IMR-90 (cell line): Measurements from ENCODE around the gene PDE11A. TPM values are rescaled to one million over a fixed set of nuclear protein-coding genes. Genes with fewer than 3 reads are reported as not detected.

Source experiments
- ATAC-seq: fragments of 200-7000 bp; cut with Tn5 transposase; 2 replicates; pipeline ENCODE4 v1.9.1; 2020; ENCODE audit warnings: low read depth, mild to moderate bottlenecking, moderate library complexity
- BruUV-seq: library from RNA; stranded (reverse); fragments of 400-500 nt; replicated peaks from 2 replicates; lab custom pipeline; 2021; lab: Mats Ljungman, UMichigan
- CTCF ChIA-PET: fragments of 300-600 bp; formaldehyde crosslinking; extraction: SDS; loops from one replicate; lab custom pipeline; 2021; ENCODE audit warnings: antibody characterized with exemption; lab: Yijun Ruan, JAX
- POLR2A ChIA-PET: fragments of 300-600 bp; sonication (Branson Sonifier 250); formaldehyde crosslinking; loops from one replicate; lab custom pipeline; 2022; ENCODE audit warnings: antibody characterized with exemption; ENCODE audit not compliant: unreplicated experiment; lab: Charles Lee
- DNase-seq: peaks from one replicate; pipeline ENCODE4 v3.0.0; 2013
- H2AFZ ChIP-seq: replicated peaks from 2 replicates; pipeline ENCODE3; 2013; ENCODE audit warnings: low read length, mild to moderate bottlenecking; ENCODE audit not compliant: poor library complexity
- H2AK5ac ChIP-seq: 2 replicates; pipeline ENCODE4 v1.6.1; 2013; ENCODE audit warnings: low read depth, low read length, inconsistent platforms
- H2AK9ac ChIP-seq: replicated peaks from 2 replicates; pipeline ENCODE3; 2013; ENCODE audit warnings: mild to moderate bottlenecking, low read depth, low read length, moderate library complexity; ENCODE audit not compliant: poor library complexity
- H2BK120ac ChIP-seq: 2 replicates; pipeline ENCODE4 v1.6.1; 2013; ENCODE audit warnings: low read depth, low read length, inconsistent platforms
- H2BK15ac ChIP-seq: 3 replicates; pipeline ENCODE4 v1.6.1; 2013; ENCODE audit warnings: low read depth, low read length, inconsistent platforms
- H2BK20ac ChIP-seq: 2 replicates; pipeline ENCODE4 v1.6.1; 2013; ENCODE audit warnings: low read depth, mild to moderate bottlenecking, inconsistent platforms, low read length, moderate library complexity
- H2BK5ac ChIP-seq: 2 replicates; pipeline ENCODE4 v1.6.1; 2013; ENCODE audit warnings: mild to moderate bottlenecking, low read depth, low read length, inconsistent platforms; ENCODE audit not compliant: poor library complexity, severe bottlenecking
- H3K14ac ChIP-seq: replicated peaks from 2 replicates; pipeline ENCODE4 v1.6.1; 2013; ENCODE audit warnings: low read depth, low read length, inconsistent platforms
- H3K18ac ChIP-seq: 2 replicates; pipeline ENCODE4 v1.6.1; 2013; ENCODE audit warnings: low read depth, low read length, control low read depth
- H3K23ac ChIP-seq: 2 replicates; pipeline ENCODE4 v1.6.1; 2013; ENCODE audit warnings: low read depth, low read length, inconsistent platforms
- H3K27ac ChIP-seq: 2 replicates; pipeline ENCODE4 v1.5.1; 2013; ENCODE audit warnings: mild to moderate bottlenecking, control low read depth, low read length; ENCODE audit not compliant: insufficient read depth
- H3K27me3 ChIP-seq: 2 replicates; pipeline ENCODE4 v1.6.1; 2013; ENCODE audit warnings: low read length; ENCODE audit not compliant: control insufficient read depth, insufficient read depth
- H3K36me3 ChIP-seq: 2 replicates; pipeline ENCODE4 v1.6.1; 2013; ENCODE audit warnings: low read length, mixed read lengths; ENCODE audit not compliant: control insufficient read depth, insufficient read depth
- H3K4ac ChIP-seq: 2 replicates; pipeline ENCODE4 v1.6.1; 2013; ENCODE audit warnings: low read depth, low read length, inconsistent platforms
- H3K4me1 ChIP-seq: 2 replicates; pipeline ENCODE4 v1.6.1; 2013; ENCODE audit warnings: low read length, mixed read lengths; ENCODE audit not compliant: control insufficient read depth, insufficient read depth
- H3K4me2 ChIP-seq: 2 replicates; pipeline ENCODE4 v1.6.1; 2013; ENCODE audit warnings: low read depth, mild to moderate bottlenecking, control low read depth, low read length, moderate library complexity
- H3K4me3 ChIP-seq: 2 replicates; pipeline ENCODE4 v1.5.1; 2013; ENCODE audit warnings: low read depth, mild to moderate bottlenecking, control low read depth, low read length, moderate library complexity; ENCODE audit not compliant: insufficient read depth
- H3K56ac ChIP-seq: 2 replicates; pipeline ENCODE4 v1.6.1; 2013; ENCODE audit warnings: low read length, inconsistent platforms; ENCODE audit not compliant: insufficient read depth; ENCODE audit errors: extremely low read depth
- H3K79me1 ChIP-seq, 2 experiments: 2 replicates each; pipeline ENCODE4 v1.6.1; 2013; ENCODE audit warnings: low read length in 2 of 2, inconsistent platforms in 1 of 2, low read depth in 1 of 2
- H3K9ac ChIP-seq: 2 replicates; pipeline ENCODE4 v1.6.1; 2013; ENCODE audit warnings: low read depth, low read length, control low read depth
- H3K9me1 ChIP-seq: 2 replicates; pipeline ENCODE4 v1.6.1; 2013; ENCODE audit warnings: low read length, inconsistent platforms; ENCODE audit not compliant: insufficient read depth
- H3K9me3 ChIP-seq: 2 replicates; pipeline ENCODE4 v1.6.1; 2013; ENCODE audit warnings: low read length; ENCODE audit not compliant: control insufficient read depth, insufficient read depth
- H4K20me1 ChIP-seq: 2 replicates; pipeline ENCODE4 v1.6.1; 2013; ENCODE audit warnings: low read length, inconsistent platforms; ENCODE audit not compliant: insufficient read depth
- H4K5ac ChIP-seq: 2 replicates; pipeline ENCODE4 v1.6.1; 2013; ENCODE audit warnings: mild to moderate bottlenecking, low read depth, low read length, control low read depth
- H4K8ac ChIP-seq, 2 experiments: 2 replicates each; pipeline ENCODE4 v1.6.1; 2013; ENCODE audit warnings: low read depth in 2 of 2, low read length in 2 of 2, control low read depth in 1 of 2, inconsistent platforms in 1 of 2
- H4K91ac ChIP-seq: 2 replicates; pipeline ENCODE4 v1.6.1; 2013; ENCODE audit warnings: low read depth, low read length, inconsistent platforms; ENCODE audit not compliant: insufficient read depth
- BHLHE40 ChIP-seq: fragments of 150-350 bp; IDR thresholded peaks from 2 replicates; pipeline ENCODE4 v1.6.1; 2016; ENCODE audit warnings: mild to moderate bottlenecking, low read depth, low read length
- CEBPB ChIP-seq: IDR thresholded peaks from 2 replicates; pipeline ENCODE4 v1.6.1; 2012; ENCODE audit warnings: low read depth, low read length, improper control_type of control experiment
- CHD1 ChIP-seq: IDR thresholded peaks from 2 replicates; pipeline ENCODE4 v1.6.1; 2012; ENCODE audit warnings: low read depth, low read length, improper control_type of control experiment
- CTCF ChIP-seq: conservative IDR thresholded peaks from 2 replicates; pipeline ENCODE4 v1.5.1; 2012; ENCODE audit warnings: mild to moderate bottlenecking, low read depth, low read length, improper control_type of control experiment
- ELK1 ChIP-seq: fragments of 150-350 bp; IDR thresholded peaks from 2 replicates; pipeline ENCODE4 v1.6.1; 2016; ENCODE audit warnings: low read depth, mild to moderate bottlenecking, low read length, moderate library complexity, borderline replicate concordance
- FOS ChIP-seq: fragments of 150-350 bp; IDR thresholded peaks from 2 replicates; pipeline ENCODE4 v1.6.1; 2016; ENCODE audit warnings: low read depth, low read length
- MAFK ChIP-seq: IDR thresholded peaks from 2 replicates; pipeline ENCODE4 v1.6.1; 2012; ENCODE audit warnings: low read depth, low read length, improper control_type of control experiment
- MAZ ChIP-seq: IDR thresholded peaks from 2 replicates; pipeline ENCODE4 v1.6.1; 2012; ENCODE audit warnings: low read depth, mild to moderate bottlenecking, low read length, improper control_type of control experiment, moderate library complexity, borderline replicate concordance
- MXI1 ChIP-seq: IDR thresholded peaks from 2 replicates; pipeline ENCODE4 v1.6.1; 2012; ENCODE audit warnings: low read depth, mild to moderate bottlenecking, low read length, moderate library complexity, borderline replicate concordance
- NFE2L2 ChIP-seq: fragments of 150-350 bp; IDR thresholded peaks from 2 replicates; pipeline ENCODE4 v1.6.1; 2016; ENCODE audit warnings: low read depth, mild to moderate bottlenecking, low read length
- POLR2A ChIP-seq: IDR thresholded peaks from 2 replicates; pipeline ENCODE4 v1.6.1; 2012; ENCODE audit warnings: mild to moderate bottlenecking, low read depth, low read length
- RAD21 ChIP-seq: IDR thresholded peaks from 2 replicates; pipeline ENCODE4 v1.6.1; 2012; ENCODE audit warnings: low read length, improper control_type of control experiment
- RCOR1 ChIP-seq: IDR thresholded peaks from 2 replicates; pipeline ENCODE4 v1.6.1; 2012; ENCODE audit warnings: mild to moderate bottlenecking, low read length, improper control_type of control experiment; ENCODE audit not compliant: insufficient replicate concordance
- RFX5 ChIP-seq: IDR thresholded peaks from 2 replicates; pipeline ENCODE4 v1.8.0; 2012; ENCODE audit warnings: low read depth, mild to moderate bottlenecking, low read length, moderate library complexity
- SMC3 ChIP-seq: fragments of 150-350 bp; IDR thresholded peaks from 2 replicates; pipeline ENCODE4 v1.6.1; 2016; ENCODE audit warnings: low read depth, mild to moderate bottlenecking, antibody characterized with exemption, low read length, moderate library complexity
- USF2 ChIP-seq: fragments of 150-350 bp; IDR thresholded peaks from 2 replicates; pipeline ENCODE4 v1.6.1; 2017; ENCODE audit warnings: mild to moderate bottlenecking, antibody characterized with exemption, low read length, low read depth
- WGBS, 2 experiments: methylation state at CpG; one replicate each; pipeline versions ENCODE4 v1.1.5 to v1.1.7; 2013; ENCODE audit warnings: missing lambda C conversion rate in 2 of 2; ENCODE audit not compliant: insufficient read length in 1 of 2; ENCODE audit errors: extremely low coverage in 2 of 2; 5-methylcytosine and 5-hydroxymethylcytosine counted together
- dilution Hi-C: fragments of 300-500 bp; cut with HindIII; formaldehyde crosslinking; loops from one replicate; pipeline ENCODE4 v1.14.3; 2018; ENCODE audit warnings: low sequenced_read_pairs; ENCODE audit not compliant: unreplicated experiment
- in situ Hi-C: fragments of 300-500 bp; cut with MboI; formaldehyde crosslinking; loops from 3 replicates; pipeline ENCODE4 v1.14.3; 2019; ENCODE audit warnings: low sequenced_read_pairs, inconsistent platforms, mixed read lengths
- intact Hi-C: fragments of 100-400 bp; cut with micrococcal nuclease; formaldehyde crosslinking; loops from 2 replicates; pipeline ENCODE4 v1.10.0; 2022
- polyA plus RNA-seq, 3 experiments: library from polyadenylated mRNA; depleted of rRNA; stranded (reverse); fragments of >200 nt; gene quantifications; 2 replicates each; pipeline ENCODE4 v1.2.3, GENCODE V29; 2012; ENCODE audit warnings: low replicate concordance in 1 of 3
- total RNA-seq: library from RNA; depleted of rRNA; stranded (reverse); fragments of >200 nt; gene quantifications from 2 replicates; pipeline ENCODE4 v1.2.3, GENCODE V29; 2012

The PDE11A gene
- total and polyA plus RNA-seq, 2 of the 4 experiments (the other 2 are of a cell fraction) = 0.21 to 0.72 TPM

GRCh38 chr2:177889818-177890460 lies 182.6 kb downstream of the PDE11A start:
- no peak overlapping the region for H3K18ac ChIP-seq
- BruUV-seq = no TSS peak
- H3K79me1 ChIP-seq = no peaks in the 10 kb centered on the region
- H3K4me1 ChIP-seq = no peaks in the 10 kb centered on the region
- H3K9me1 ChIP-seq = no peaks in the 10 kb centered on the region
- no peak overlapping the region for H3K27ac ChIP-seq
- no peak overlapping the region for H3K4ac ChIP-seq
- H3K4me3 ChIP-seq = no peak overlapping the region
- no peaks in the 10 kb centered on the region for H3K9me3 ChIP-seq
- no peak overlapping the region for H2BK5ac ChIP-seq
- no peak overlapping the region for H2BK20ac ChIP-seq
- ChIA-PET POLR2A (no interaction called here), CTCF (no interaction called here)
- no peak overlapping the region for H3K4me2 ChIP-seq
- no peak overlapping the region for H2AK5ac ChIP-seq
- TF ChIP-seq MAZ (no peak), CHD1 (no peak), FOS (no peak), POLR2A (no peak), RCOR1 (no peak), CEBPB (no peak), ELK1 (no peak), BHLHE40 (no peak), MAFK (no peak), USF2 (no peak), RFX5 (no peak), MXI1 (no peak), CTCF (no peak), RAD21 (no peak), SMC3 (no peak), NFE2L2 (no peak)
- no peak for ATAC-seq
- no peak overlapping the region for H2BK15ac ChIP-seq
- no peak overlapping the region for H4K8ac ChIP-seq
- no peak overlapping the region for H3K23ac ChIP-seq
- no peak for DNase-seq
- H4K20me1 ChIP-seq = no peaks in the 10 kb centered on the region
- in situ Hi-C loops = no loop called here
- no peak overlapping the region for H4K91ac ChIP-seq
- no peaks in the 10 kb centered on the region for H3K27me3 ChIP-seq
- no peak overlapping the region for H2AFZ ChIP-seq
- H3K14ac ChIP-seq = no peak overlapping the region
- H3K36me3 ChIP-seq = no peaks in the 10 kb centered on the region
- no peak overlapping the region for H2AK9ac ChIP-seq
- WGBS, 2 experiments = no CpG with 5 or more reads among the region's 1 CpG
- H4K5ac ChIP-seq = no peak overlapping the region
- H2BK120ac ChIP-seq = no peak overlapping the region
- no peak overlapping the region for H3K56ac ChIP-seq
- dilution Hi-C loops = no loop called here
- intact Hi-C loops = no loop called here
- no peak overlapping the region for H3K9ac ChIP-seq
